HG02981 (cell line): ENCODE measurements around the gene SYNE1.
"Not testable (repeated sequence)": the region's sequence is repeated elsewhere in the genome, so short reads cannot be mapped to it uniquely, and the experiment has no call there.

ENCODE experiments used
- ATAC-seq: cut with Tn5 transposase; IDR thresholded peaks from one replicate; pipeline ENCODE4 v1.9.1; 2021; ENCODE audit warnings: mild to moderate bottlenecking, moderate library complexity; ENCODE audit not compliant: unreplicated experiment

Gene SYNE1

DNA sequence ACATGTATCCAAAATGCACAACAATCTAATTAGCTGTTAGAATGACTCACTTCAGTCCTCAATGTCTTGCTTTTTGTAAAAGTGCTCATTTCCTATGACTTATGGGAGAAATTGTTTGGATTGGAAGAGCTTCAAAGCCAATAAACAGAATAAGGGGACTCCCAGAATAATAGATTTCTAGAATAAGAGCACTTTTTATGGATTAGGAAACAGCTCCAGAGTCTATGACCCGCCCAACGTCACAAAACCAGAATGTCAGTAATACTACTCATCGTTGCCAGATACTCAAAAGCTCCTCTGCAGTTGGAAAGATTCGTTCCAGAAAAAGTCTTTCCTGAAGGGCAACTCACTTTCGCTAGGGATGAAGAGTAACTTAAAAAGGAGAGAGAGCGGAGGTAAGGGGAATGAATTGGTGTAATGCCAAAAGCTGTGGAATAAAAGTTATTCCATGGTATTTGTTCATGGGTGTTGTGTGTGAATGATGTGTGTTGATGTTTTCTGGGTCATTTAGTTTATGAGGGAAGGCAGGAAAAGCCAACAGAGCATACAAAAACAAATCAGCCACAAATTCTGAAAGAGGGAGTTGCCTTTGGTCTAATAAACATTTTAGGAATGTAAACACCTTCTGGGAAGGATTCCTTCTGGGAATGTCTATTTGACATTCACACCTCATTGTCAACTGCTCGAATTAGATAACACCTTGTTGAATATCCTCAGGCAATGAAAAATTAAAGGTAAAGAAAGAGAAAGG is 64.6 kb downstream of the SYNE1 start:
- ATAC-seq = no peak

DNA sequence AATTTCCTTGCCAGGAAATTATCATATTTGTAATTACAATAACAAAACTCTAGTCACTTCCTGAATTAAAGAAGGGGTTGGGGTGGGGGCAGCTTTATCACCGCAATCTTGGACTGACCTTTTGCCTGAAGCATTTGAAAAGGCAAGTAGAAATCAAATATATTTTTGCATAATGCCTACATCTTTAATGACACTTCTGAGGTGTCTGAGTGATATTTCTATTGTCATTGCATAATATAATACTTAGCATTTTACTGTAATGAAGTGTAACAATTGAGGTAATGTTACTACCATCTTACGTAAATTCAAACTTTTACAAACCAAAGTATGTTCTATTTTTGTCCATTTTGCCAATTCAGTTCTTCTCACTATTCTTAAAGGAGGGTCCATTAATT is 65.2 kb downstream of the SYNE1 start:
- no peak for ATAC-seq

GRCh38 chr6:152571089-152571488 is 66.1 kb downstream of the SYNE1 start:
- no peak for ATAC-seq

DNA sequence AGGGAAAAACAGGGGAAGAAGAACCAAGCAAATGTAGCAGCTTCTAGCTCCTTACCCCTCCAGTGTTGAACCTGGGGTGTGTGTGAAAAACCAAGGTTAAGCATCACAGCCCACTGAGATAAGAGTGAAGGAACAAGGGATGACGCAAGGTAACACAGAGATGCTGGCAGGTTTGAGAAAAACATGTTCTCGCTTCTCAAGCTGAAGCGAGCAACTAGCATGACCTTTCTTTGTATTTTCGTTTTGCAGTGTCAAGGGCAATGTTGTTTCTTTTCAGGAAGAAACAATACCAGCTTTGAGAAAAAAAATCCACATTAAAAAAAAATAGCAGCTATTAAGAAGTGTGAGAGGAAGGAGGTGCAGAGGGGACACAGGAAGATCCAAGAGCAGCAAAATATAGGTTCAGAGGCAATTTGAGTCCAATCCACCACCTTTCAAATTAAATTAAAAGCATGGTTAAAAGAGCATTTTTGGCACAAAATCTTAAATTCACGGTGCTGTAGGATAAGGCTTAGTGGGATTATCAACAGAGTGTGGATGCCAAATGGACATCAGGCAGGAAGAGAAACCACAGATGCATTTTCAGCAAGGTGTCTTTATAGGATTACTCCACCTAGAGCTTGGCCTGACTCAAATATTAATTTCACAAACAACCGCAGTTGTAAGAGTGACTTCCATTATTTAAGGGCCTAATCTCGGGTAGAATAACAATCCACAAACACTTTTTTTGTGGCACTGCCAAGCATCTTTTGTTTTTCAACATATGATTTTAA is 70.9 kb downstream of the SYNE1 start:
- no peak for ATAC-seq

DNA sequence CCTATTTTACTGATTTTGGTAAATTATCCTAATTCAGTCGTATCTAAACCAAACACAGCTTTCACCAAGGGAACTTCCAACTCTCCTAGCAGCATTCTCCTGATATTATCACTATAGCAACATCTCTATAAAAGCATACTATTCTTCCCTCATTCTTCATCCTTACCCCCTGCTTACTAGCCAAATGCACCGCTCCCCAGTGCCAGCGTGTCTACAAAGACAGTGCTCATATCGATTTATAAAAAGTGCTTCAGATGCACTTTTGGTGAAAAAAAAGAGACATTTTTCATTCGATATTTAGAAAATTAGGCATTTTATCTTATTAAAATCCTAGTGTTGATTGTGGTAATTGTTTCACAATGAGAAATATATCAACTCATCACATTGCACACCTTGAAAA is 74.0 kb downstream of the SYNE1 start:
- ATAC-seq = no peak

- not testable (repeated sequence) for ATAC-seq
Observed at GRCh38 chr6:152558798-152559197, 78.4 kb downstream of the SYNE1 start.

DNA sequence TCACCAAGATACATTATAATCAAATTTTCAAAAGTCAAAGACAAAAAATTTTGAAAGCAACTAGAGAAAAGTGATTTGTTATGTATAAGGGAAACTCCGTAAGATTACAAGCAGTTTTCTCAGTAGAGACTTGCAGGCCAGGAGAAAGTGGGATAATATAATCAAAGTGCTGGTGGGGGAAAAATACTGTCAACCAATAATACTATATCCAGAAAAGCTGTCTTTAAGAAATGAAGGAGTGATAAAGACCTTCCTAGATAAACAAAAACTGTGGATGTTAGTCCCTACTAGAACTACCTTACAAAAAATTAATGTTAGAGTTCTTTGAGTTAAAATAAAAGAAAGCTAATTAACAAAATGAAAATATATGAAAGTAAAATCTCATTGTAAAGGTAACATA is 79.7 kb downstream of the SYNE1 start:
- ATAC-seq = no peak

DNA sequence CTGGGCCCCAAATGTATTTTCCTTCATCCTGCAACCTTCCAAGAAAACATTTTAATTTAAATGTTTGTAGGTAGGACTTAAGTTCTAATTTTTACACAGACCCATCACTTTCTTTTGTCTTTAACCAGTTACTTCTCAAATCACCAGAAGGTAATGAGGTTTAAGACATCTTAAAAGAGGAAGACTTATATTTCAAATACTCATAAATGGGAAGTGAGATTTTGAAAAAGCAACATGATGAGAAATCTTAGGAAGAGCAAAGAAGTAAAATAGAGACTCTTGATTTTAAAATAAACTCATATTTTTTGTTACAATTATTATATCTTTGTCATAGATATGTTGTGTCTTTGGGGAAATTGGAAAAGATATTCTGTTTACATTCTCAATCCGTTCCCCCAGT is 82.3 kb downstream of the SYNE1 start:
- no peak for ATAC-seq

GRCh38 chr6:152552616-152553209 is 84.4 kb downstream of the SYNE1 start:
- ATAC-seq = peak; percentile 94

DNA sequence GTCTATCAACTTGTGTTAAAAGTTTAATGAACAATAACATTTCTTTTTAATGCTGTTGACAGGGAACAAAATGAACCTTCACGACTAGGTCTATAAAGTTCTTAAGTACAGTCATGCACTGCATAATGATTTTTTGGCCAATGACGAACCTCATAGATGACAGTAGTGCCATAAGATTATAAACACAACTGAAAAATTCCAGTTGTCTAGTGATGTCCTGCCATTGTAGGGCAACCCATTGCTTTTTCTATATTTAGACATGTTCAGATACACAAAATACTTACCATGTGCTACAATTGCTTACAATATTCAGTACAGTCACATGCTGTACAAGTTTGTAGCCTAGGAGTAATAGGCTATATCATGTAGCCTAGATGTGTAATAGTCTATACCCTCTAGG is 93.6 kb downstream of the SYNE1 start:
- ATAC-seq = no peak

GRCh38 chr6:152540381-152540780 is 96.8 kb downstream of the SYNE1 start:
- no peak for ATAC-seq

DNA sequence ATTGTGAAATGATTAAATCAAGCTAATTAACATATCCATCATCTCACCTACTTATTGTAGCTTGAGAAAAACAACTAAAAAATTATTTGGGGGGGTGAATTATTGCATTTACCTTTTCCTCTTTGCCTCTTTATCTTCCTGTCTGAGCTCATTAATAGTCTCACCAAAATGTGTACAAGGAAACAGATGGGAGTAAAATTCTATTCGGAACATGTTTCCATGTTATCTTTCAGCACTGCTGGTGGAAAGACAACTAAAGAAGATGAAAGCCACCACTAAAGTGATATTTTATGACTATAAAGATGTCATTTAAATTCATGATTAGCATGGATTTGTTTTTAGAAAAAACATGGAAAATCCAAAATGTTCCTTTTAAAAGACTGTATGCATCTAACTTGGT is 102.6 kb downstream of the SYNE1 start:
- no peak for ATAC-seq

- ATAC-seq = no peak
Observed at GRCh38 chr6:152532556-152533422, 104.4 kb downstream of the SYNE1 start.

- no peak for ATAC-seq
Observed at GRCh38 chr6:152531659-152532058, 105.5 kb downstream of the SYNE1 start.

DNA sequence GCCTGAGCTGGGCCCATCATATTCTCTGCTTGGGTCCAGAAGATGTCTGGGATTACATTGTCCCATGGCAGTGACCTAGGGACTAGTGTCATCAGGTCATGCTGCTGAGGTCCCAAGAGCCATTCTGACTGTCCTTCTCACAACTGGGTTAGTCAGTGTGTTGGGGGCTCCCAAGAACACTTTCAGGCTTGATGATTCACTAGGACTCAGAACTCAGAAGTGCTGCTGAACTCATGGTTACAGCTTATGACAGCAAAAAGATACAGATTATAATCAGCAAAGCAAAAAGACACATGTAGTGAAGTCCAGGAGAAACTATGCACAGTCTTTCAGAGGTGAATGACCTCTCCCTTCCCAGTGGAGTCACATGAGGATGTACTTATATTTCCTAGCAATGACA is 107.8 kb downstream of the SYNE1 start:
- ATAC-seq = no peak

- not testable (repeated sequence) for ATAC-seq
Observed at GRCh38 chr6:152514120-152514519, 123.0 kb downstream of the SYNE1 start.

GRCh38 chr6:152509916-152510315 is 127.2 kb downstream of the SYNE1 start:
- ATAC-seq = no peak

- no peak for ATAC-seq
Observed at GRCh38 chr6:152508477-152508876, 128.7 kb downstream of the SYNE1 start.

GRCh38 chr6:152503546-152503945 is 133.6 kb downstream of the SYNE1 start:
- ATAC-seq = no peak

DNA sequence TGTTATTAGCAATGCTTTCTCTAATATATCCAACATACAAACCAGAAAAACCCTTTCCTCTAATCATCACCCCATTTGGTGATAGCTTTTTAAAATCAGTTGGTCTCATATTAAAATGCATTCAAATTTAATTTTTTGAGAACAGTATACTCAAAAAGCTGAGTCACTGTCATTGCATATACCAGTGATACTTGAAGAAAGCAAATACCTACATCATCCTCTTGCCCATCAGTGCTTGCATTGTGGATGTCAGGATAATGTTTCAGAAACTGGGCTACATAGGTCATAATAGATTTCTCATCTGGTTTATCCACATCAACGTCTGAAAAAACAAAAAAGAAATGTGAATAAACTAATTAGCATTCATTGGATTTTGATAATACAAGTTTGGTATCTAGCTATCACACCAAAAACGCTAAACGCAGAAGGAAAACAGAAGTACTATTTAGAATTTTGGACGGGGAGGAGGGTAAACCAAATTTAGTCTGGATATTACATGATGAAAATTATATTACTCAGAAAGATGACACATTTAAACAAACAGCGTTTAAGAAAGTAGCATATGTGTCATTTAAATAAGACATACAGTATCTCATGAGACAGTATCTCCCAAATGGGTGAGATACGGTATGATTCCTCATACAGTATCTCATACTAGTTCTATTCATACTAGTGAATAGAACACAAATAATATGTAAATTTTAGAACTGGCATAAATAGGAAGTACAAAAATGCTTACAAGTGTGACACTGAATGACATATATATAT is 134.6 kb downstream of the SYNE1 start:
- ATAC-seq = no peak
